22Rv1 (cell line): Measurements from ENCODE around the gene PNN.

Experiments
- ZFX ChIP-seq: fragments of 450-650 bp; IDR thresholded peaks from 2 replicates; pipeline ENCODE4 v1.6.1; 2017; ENCODE audit warnings: antibody characterized with exemption, borderline replicate concordance
- TF ChIP-seq, protein P1 (sequence below): fragments of 450-650 bp; IDR thresholded peaks from 2 replicates; pipeline ENCODE4 v1.5.1; 2017; ENCODE audit warnings: mild to moderate bottlenecking

DNA sequence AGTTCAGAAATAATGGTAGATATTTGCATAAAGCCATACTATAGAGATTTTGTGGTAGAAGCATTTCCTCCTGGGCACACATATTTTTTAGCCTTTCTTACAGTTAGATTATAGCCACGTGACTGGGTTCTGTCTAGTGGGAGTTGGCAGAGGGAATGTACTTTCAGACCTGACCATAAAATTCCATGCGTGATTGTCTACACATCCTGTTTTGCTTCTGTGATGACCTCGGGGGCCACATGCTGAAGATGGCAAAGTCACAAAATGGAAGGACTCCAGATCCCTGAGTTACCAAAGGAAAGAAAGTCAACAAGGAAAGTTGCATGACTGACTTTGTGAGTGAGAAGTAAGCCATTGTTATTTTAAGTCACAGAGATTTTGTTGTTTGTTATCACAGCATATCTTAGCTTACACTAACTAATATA lies 44.0 kb downstream of the PNN start:
- TF ChIP-seq, protein P1, sequence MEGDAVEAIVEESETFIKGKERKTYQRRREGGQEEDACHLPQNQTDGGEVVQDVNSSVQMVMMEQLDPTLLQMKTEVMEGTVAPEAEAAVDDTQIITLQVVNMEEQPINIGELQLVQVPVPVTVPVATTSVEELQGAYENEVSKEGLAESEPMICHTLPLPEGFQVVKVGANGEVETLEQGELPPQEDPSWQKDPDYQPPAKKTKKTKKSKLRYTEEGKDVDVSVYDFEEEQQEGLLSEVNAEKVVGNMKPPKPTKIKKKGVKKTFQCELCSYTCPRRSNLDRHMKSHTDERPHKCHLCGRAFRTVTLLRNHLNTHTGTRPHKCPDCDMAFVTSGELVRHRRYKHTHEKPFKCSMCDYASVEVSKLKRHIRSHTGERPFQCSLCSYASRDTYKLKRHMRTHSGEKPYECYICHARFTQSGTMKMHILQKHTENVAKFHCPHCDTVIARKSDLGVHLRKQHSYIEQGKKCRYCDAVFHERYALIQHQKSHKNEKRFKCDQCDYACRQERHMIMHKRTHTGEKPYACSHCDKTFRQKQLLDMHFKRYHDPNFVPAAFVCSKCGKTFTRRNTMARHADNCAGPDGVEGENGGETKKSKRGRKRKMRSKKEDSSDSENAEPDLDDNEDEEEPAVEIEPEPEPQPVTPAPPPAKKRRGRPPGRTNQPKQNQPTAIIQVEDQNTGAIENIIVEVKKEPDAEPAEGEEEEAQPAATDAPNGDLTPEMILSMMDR = no peak
- no peak for TF ChIP-seq ZFX
